GM13977 (cell line): ENCODE data around the gene BMP6.

Experiments
- DNase-seq: peaks from one replicate; pipeline ENCODE4 v3.0.0; 2012; ENCODE audit warnings: low spot score
- CTCF ChIP-seq: IDR thresholded peaks from 2 replicates; pipeline ENCODE4 v1.5.1; 2012; ENCODE audit warnings: mild to moderate bottlenecking, control low read depth; ENCODE audit not compliant: insufficient read depth; ENCODE audit errors: extremely low read depth, missing control alignments
- in situ Hi-C: fragments of 300-500 bp; cut with MboI; formaldehyde crosslinking; loops from one replicate; pipeline ENCODE4 v1.12.0; 2022; ENCODE audit warnings: low sequenced_read_pairs, low pct_unique_long_range_greater_than_20kb, mixed read lengths, inconsistent platforms; ENCODE audit not compliant: unreplicated experiment

BMP6 gene

GRCh38 chr6:7921046-7921445, 195.1 kb downstream of the BMP6 start:
- in situ Hi-C loops: no loop called here
- no peak for TF ChIP-seq CTCF
- no peak for DNase-seq

GRCh38 chr6:7921632-7922092, 195.8 kb downstream of the BMP6 start:
- in situ Hi-C loops: no loop called here
- no peak for TF ChIP-seq CTCF
- DNase-seq: no peak

- DNase-seq: no peak
- in situ Hi-C loops: no loop called here
- no peak for TF ChIP-seq CTCF
Observed at GRCh38 chr6:7922596-7922995, 196.7 kb downstream of the BMP6 start.

GRCh38 chr6:7924867-7925266, 199.0 kb downstream of the BMP6 start:
- in situ Hi-C loops: no loop called here
- DNase-seq: no peak

More at GRCh38 chr6:7924867-7925266, 199.0 kb downstream of the BMP6 start:
- TF ChIP-seq CTCF: no peak
